GM19468 (cell line): ENCODE measurements around the gene CDX1.

Experiments
- ATAC-seq: cut with Tn5 transposase; IDR thresholded peaks from one replicate; pipeline ENCODE4 v1.9.1; 2021; ENCODE audit warnings: mild to moderate bottlenecking, moderate library complexity, moderate number of reproducible peaks; ENCODE audit not compliant: unreplicated experiment; ENCODE audit errors: extremely low read depth

Gene CDX1

DNA sequence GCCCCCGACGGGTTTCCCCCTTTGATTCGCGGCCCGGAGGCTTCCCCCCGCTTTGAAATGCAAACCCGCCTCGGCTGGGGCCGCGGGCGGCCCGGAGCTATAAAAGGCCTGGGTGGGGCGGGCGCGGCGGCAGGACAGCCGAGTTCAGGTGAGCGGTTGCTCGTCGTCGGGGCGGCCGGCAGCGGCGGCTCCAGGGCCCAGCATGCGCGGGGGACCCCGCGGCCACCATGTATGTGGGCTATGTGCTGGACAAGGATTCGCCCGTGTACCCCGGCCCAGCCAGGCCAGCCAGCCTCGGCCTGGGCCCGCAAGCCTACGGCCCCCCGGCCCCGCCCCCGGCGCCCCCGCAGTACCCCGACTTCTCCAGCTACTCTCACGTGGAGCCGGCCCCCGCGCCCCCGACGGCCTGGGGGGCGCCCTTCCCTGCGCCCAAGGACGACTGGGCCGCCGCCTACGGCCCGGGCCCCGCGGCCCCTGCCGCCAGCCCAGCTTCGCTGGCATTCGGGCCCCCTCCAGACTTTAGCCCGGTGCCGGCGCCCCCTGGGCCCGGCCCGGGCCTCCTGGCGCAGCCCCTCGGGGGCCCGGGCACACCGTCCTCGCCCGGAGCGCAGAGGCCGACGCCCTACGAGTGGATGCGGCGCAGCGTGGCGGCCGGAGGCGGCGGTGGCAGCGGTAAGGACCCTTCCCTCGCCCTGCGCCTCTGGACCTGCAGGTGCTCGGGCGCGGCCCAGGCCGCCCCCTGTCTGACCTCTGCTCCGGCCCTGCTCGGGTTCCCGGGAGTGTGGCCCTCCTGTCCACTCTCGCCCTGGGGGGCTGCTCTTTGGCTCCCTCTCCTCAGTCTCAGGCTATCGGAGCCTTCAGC is at the start of gene CDX1:
Gene CDX1, plus strand, starts transcription at position 129 of the 862 bp plus-strand sequence. Its CDS starts 99 bp downstream, at position 228.
- ATAC-seq, result no peak

DNA sequence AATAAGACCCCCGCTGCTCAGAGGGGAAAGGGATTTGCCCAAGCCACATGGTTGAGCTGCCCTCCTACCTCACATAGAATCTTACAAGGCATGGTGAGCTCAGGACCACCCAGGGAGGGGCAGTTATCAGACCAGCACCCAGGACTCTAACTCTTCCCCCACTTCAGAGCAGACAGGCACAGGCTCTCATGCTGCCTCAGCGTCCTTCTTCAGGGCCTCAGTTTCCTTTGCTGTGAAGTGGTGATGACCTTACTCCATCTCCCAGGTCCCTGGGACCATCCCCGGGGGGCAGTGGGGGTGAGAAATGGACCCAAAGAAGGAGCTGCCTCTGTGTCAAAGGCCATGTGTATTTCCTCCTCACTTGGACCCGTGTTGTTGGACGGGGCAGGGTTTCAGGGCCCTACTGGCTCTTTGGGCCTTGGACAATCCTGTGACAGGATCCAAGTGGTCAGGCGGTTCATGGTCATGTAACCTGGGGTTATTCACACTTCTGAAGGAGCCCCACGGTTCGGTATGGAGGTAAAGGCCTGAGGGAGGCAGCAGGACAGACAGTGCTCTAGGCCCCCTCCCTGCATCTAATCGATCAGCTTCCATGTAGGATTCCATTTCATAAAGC is 48.5 kb upstream of the CDX1 start:
- ATAC-seq, result no peak

DNA sequence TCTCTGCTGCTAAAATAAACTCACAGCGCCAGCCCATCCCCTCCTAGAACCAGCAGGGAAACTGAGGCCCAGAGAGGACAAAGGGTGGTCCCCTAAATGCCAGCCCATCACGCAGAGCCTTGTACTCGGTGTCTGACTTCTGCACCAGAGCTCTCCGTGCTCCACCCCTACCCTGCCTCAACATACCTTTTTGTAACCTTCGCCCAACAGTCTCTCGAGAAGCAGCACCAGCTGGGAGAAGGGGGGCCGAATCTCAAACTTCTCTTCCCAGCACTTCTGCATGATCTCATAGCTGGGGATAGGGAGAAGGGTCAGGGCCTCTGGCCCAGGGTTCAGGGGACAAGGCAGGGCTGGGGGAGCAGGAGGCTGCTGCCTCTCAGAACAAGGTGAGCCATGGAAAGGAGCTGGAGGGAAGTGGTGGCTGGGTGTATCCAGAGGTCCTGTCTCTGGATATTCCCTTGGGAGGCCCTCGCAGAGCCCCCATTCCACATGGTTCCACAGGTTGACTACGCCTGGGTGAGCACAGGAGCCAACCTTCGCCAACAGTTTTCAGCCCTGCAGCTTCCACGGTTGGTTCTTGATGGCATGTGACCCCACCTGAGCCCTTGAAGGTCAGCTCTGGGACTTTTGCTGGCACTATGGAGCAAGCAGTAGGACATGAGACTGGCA is 47.9 kb upstream of the CDX1 start:
- no peak for ATAC-seq

DNA sequence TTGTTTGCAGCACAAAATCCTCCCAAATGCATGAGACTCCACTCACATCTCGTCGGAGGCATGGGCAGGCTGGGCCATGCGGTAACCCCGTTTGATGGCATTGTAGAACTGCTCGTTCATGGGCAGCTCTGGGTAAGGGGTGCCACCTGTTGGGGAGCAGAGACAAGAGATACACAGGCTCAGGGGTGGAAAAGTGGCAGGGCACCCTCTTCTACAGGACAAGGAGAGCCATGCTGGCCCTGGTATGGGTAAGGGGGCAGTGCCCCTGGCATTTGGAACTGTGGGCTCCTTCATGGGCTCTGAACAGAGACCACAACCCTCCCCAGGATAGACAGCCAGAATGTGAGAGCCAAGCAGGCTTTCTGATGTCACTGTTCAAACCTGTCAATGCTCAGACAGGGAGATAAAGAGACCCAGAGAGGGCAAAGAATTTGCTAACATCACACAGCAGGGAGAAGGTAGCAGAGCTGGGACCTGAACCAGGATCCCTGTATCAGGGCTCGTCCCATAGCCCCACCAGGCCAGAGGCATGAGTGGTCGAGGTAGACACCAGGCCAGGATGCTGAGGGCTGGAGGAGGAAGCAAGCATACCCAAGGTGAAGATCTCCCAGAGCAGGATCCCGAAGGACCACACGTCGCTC is 47.0 kb upstream of the CDX1 start:
- no peak for ATAC-seq

DNA sequence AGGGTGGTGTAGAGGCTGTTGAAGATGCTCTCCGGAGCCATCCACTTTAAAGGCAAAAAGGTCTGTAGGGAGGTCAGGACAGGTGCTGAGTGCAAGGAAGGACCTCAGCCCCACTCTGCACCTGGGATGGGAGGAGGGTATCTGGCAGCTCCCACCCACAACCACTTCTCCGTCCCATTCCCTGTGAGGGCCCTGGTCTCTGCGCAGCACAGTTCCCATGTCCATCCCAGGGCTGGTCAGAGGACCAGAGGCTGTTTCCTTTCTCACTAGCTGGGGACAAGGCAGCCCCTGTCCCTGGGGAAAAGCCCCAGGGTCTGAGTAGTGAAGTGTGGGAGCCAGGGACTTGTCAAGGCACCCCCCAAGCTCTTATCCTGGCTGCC is 46.5 kb upstream of the CDX1 start:
- no peak for ATAC-seq

DNA sequence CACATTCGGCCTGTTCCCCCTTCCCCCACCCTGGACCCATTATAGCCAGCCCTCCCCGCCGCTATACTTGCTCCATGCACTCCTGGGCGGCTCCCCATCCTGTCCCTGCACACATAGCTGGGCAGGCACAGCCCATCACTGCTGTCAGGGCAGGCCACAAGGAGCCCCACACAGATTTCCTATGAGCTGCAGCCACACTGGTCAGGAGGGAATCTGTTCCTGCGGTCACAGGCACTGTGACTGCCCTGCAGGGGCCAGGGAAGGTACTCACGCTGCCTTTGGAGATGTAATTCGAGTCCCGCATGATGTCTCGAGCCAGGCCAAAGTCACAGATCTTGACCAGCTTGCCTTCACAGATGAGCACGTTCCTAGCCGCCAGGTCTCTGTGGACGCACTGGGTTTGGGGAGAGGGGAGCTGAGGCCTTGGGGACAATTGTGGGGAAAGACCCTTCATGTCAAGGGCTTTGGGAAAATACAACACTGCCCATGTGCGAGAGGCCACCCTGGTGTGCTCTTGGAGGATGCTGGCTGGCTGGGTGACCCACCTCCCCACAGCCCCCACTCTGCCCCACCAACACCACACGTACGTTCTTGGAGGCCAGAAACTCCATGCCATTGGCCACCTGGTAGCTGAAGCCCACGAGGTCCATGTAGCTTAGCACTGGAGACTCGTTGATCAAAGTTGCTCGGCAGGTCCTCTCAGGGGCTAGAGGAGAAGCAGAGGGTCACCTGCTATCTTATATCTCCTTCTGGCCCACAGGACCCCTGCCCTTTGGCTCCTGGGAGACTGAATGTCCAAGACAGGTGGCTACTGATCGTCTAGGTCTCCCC is 45.7 kb upstream of the CDX1 start:
- ATAC-seq, result no peak

DNA sequence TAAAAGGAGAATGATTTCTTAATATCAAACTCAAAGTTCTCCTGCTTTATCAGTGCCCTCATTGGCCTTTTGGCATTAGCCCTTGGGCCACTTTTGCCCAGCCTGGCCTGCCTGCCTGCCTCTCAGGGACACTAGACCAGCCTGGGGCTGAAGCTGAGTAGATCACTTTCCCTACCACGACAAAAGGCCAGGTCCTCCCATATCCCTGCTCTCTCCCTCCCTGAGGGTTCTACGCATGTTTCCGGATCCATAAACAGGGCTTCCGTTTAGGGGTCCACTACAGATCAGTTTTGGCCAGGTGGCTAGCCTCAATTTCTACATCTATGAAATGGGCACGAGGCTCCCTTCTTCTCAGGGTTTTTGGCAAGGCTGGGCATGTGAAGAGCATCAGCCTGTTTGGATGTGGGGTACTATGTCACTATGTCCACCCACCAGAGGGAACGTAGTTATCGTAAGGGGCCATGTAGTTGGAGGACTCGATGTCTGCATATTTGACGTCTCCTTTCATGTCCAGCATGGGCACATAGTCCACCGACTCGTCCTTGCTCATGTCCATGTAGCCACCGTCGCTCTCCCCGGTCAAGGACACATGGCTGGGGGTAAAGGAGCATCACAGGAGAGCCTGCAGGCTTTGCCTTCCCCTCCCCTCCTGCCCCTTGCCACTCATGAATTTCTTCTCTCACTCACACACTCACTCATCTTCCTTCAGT is 45.0 kb upstream of the CDX1 start:
- no peak for ATAC-seq

DNA sequence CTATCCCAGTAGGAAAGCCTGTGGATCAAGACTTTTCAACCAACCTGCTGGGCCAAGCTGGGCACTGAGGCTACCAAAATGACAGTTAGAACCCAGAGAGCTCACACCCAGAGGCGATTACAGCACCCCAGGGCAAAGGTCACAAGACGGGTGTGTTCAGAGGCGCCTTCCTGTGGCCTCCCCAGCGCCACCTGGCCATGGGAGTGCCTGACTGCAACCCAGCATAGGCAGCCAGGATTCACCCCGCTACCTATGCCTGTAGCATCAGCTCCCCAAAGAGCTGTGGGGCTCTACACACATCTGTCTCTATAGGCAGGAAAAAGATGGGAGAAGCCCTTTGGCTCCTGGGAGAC is 44.4 kb upstream of the CDX1 start:
- peak; percentile 57 for ATAC-seq

DNA sequence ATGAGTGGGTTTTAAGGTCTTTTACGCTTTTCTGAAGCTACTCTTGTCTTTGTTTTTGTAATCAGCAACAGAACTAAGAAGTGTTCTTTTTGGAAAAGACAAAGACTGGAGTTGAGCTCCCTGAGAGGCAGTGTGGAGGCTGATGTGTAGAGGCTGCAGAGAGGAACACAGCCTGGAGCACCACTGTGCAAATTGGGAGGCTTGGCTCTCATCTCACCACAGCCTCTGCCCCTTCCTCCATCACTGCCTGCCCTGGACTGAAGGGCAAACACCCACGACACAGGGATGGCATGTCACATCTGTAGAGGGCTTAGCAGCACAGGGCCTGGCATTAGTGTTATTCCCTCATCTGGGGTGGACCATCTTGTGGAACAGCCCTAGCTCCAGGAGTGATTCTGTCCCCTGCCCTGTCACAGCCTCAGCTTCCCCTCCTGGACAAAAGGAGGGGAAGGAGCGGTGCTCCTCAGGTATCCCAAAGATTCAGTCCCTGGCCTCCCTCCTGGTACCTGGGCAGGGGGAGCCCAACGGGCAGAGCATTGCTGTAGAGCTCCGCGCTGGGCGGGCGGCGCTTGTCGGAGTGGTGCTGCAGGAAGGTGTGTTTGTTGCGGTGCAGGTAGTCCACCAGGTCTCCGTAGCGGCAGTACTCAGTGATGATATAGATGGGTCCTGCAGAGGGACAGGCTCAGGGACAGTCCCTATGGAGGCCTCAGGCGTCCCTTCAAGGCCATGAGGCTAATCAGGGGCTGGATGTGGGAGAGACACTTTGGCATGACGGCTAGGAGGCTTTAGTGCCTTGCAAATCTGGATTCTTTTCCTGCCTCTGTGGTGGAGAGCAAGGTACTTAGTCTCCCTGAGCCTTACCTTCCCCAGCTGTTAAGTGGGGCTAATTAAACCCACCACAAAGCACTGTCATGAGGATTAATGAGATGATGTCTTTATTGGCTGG is 43.8 kb upstream of the CDX1 start:
- ATAC-seq, result no peak

DNA sequence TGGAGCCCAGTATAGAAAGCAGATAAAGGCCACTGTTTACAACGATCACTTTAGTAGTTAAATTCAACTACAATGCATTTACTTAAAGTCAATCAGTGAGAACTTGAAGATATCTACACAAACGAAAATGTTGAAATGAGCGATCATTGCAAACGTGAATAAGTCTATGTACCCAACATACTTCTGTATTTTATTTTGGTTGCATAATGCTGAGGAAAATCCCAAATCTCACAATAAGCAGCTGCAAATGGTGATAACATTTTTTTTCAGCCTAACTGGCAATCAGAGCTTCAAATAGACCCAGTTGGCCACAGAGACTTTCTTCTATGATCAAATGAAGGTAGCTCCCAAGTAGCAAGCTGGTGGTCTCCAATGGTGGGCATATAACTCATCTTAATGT is 43.0 kb upstream of the CDX1 start:
- ATAC-seq, result no peak

DNA sequence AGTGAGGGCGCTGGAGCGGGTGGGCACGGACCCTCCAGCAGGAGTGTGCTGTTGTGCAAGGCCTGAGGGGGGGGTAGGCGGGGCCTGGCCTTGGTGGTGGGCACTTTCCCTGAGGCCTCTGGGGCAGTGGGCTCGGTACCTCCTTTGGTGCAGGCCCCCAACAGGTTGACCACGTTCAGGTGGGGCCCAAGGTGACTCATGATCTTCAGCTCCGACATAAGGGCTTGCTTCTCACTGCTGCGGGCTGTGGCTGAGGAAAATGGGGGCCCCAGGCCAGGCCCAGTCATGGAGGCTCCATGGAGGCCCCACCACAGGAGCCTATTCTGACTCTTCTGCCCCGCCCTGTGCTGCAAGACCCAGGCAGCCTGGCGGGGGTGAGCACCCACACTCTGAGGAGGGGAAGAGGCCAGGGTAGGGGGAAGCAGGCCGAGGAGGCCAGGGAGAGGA is 42.4 kb upstream of the CDX1 start:
- ATAC-seq, result no peak

DNA sequence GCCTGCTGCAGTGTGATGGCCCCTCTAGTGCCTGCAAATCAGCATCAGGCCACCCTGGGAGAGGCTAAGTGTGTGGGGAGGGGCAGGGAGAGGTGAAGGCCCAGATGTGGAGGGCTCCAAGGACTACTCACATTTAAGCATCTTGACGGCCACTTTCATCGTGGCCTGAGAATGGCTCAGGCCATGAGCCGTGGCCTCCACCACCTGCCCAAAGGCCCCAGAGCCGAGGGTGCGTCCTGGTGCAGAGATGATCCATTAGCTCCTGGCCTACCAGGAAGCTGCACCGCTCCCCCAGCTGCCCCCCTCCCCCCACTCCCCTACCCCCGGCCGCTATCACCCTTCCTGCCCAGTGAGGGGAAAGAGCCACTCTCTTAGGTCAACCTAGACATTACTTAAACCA is 42.0 kb upstream of the CDX1 start:
- ATAC-seq, result no peak

DNA sequence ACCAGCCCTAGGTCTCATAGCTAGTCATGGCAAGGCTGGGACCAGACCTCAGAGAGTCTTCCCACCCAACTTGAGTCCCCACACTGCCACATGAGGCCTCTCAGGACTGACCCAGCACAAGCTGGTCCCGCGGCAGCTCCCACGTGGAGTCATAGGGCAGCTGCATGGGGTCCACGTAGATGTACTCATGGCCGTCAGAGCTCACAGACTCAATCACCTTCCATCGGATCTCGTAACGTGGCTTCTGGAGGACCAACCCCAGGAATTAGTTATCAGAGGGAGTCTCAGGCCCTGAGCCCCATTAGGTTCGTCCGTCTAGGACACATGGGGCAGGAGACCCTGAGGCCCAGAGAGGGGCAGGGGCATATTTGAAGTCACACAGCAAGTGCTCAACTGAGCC is 41.2 kb upstream of the CDX1 start:
- no peak for ATAC-seq

DNA sequence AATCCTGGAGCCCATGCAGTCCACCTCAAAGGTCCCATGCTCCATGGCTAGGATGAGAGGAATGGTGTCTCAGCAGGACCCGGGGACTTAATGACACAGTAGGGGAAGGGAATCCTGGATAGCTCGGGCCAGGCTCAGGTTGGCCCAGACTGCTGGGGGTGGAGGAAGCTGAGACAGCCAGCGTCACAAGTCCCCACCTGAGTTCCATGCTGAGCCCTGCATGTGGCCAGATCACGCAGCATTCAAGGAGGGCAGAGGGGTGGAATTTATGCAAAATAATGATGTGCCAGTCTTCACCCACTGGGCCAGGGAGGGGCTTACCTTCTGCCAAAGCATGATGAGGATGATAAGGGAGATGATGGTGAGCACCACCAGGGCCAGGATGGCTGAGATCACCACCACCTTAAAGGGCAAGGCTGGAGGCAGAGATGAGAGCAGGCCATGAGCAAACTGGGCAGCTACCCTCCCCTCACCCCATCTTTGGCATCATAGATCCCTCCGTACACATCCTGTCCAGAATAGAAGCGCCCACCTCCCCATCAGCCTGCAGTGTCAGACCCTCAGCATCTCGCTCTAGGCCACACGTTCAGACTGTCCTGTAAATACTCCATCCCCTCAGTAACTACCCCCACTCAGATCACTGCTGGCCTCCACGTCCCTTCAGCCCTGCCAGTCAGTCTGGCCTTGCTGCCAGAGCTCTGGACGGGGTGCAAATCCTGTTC is 40.2 kb upstream of the CDX1 start:
- no peak for ATAC-seq

DNA sequence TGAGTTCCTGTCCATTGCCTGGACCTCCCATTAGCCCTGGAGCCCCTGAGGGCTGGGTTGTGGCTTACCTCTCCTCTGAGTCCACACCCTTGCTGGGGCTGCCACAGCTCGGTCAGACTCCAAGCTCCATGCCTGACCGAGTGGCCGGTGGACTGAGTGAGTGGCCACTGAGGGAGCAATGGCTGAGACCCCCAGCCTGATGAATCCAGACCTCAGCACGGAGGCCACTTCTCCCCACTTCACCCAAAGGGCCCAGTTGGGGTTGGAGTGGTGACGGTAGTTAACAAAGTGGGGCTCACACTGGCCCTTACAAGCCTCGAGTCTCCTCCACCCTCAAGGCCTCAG is 39.7 kb upstream of the CDX1 start:
- ATAC-seq, result no peak

DNA sequence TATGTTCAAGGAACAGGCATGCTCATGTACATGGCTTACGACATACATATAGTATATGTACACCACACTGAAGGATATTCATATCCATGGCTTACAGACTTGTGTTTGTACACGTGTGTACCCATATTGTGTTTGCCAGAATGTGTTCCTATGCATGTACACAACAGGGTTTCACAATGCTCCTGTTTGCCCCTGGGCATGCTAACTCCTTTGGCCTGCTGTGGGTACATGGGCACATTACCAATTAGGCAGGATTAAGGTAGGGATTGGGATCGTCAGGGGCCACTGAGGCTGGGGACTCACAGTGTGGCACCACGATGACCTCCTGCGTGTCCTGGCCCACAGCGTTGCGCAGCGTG is 37.1 kb upstream of the CDX1 start:
- no peak for ATAC-seq

DNA sequence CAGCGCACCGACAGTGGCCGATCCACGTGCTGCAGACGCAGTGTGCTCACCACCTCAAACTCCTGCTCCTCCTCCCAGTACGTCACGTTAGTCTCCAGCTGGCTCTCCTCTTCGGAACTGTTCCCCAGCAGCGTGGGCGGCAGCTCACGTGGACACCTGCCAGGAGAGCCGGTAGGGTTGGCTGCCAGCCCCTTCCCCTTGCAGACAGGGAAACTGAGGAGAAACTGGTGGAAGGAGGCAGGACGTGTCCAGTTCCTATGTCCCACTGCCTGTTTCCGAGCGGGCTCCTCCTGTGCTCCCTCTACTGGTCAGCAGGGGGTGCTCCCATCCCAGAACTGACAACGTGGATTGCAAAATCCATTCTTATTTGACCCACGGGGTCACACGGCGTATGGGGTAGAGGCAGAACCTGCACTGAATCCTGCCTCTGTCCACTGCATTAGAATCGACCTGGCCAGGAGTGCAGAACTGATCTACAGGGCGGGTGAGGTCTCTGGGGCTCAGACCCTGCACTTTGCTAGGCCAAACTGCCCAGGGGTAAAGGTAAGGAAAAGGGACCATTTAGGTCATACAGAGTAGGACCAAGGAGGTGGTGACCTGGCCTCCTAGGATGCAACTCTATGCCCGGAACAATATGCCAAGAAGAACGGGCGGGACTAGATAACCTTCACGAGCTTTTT is 36.6 kb upstream of the CDX1 start:
- no peak for ATAC-seq
